Hepatocyte (in vitro differentiated cells): ENCODE data around the gene PPCDC. TPM values are rescaled to one million over a fixed set of nuclear protein-coding genes. Genes with fewer than 3 reads are reported as not detected.
"Not testable (repeated sequence)": the region's sequence is repeated elsewhere in the genome, so short reads cannot be mapped to it uniquely, and the experiment has no call there.

Experiments used
- DNase-seq: peaks from one replicate; pipeline ENCODE4 v3.0.0-alpha.2; 2016; ENCODE audit warnings: low spot score
- H2AFZ ChIP-seq: fragments of 200-600 bp; sonication (generic); 2 replicates; pipeline ENCODE4 v1.6.0; 2016; ENCODE audit warnings: antibody characterized with exemption, mild to moderate bottlenecking
- H3K27ac ChIP-seq: fragments of 200-600 bp; sonication (generic); 2 replicates; pipeline ENCODE4 v1.5.1; 2016; ENCODE audit warnings: mild to moderate bottlenecking
- H3K27me3 ChIP-seq: fragments of 200-600 bp; sonication (generic); 2 replicates; pipeline ENCODE4 v1.6.1; 2016
- H3K36me3 ChIP-seq: fragments of 200-600 bp; sonication (generic); replicated peaks from 2 replicates; pipeline ENCODE4 v1.5.1; 2016; ENCODE audit warnings: low read depth; ENCODE audit not compliant: insufficient read depth
- H3K4me1 ChIP-seq: fragments of 200-600 bp; sonication (generic); 2 replicates; pipeline ENCODE4 v1.5.1; 2016; ENCODE audit warnings: mild to moderate bottlenecking, moderate library complexity; ENCODE audit not compliant: insufficient read depth
- H3K4me2 ChIP-seq: fragments of 200-600 bp; sonication (generic); 2 replicates; pipeline ENCODE4 v1.6.0; 2016
- H3K4me3 ChIP-seq: fragments of 200-600 bp; sonication (generic); 2 replicates; pipeline ENCODE4 v1.5.1; 2016; ENCODE audit warnings: mild to moderate bottlenecking
- H3K79me2 ChIP-seq: fragments of 200-600 bp; sonication (generic); 2 replicates; pipeline ENCODE4 v1.6.0; 2017; ENCODE audit warnings: mild to moderate bottlenecking
- H3K9me2 ChIP-seq: fragments of 200-600 bp; sonication (generic); replicated peaks from 2 replicates; pipeline ENCODE4 v1.6.0; 2017; ENCODE audit warnings: mild to moderate bottlenecking; ENCODE audit not compliant: insufficient read depth
- H3K9me3 ChIP-seq: fragments of 200-600 bp; sonication (generic); 2 replicates; pipeline ENCODE4 v1.5.1; 2016; ENCODE audit warnings: low read depth, mild to moderate bottlenecking
- H4K20me1 ChIP-seq: fragments of 200-600 bp; sonication (generic); 2 replicates; pipeline ENCODE4 v1.6.0; 2016; ENCODE audit warnings: mild to moderate bottlenecking; ENCODE audit not compliant: insufficient read depth, poor library complexity, severe bottlenecking
- CTCF ChIP-seq: fragments of 200-600 bp; sonication (generic); IDR thresholded peaks from 2 replicates; pipeline ENCODE4 v1.5.1; 2016; ENCODE audit warnings: antibody characterized with exemption, mild to moderate bottlenecking; ENCODE audit not compliant: poor library complexity
- EZH2 ChIP-seq: fragments of 200-600 bp; sonication (generic); IDR thresholded peaks from 2 replicates; pipeline ENCODE4 v1.6.1; 2016; ENCODE audit warnings: antibody characterized with exemption, mild to moderate bottlenecking, borderline replicate concordance
- EZH2phosphoT487 ChIP-seq: fragments of 200-600 bp; sonication (generic); IDR thresholded peaks from one replicate; pipeline ENCODE4 v1.6.1; 2018; ENCODE audit warnings: antibody characterized with exemption, mild to moderate bottlenecking, low read depth, moderate library complexity; ENCODE audit not compliant: unreplicated experiment, severe bottlenecking
- WGBS: methylation state at CpG from one replicate; pipeline ENCODE4 v1.1.6; 2016; ENCODE audit warnings: low lambda C conversion rate; ENCODE audit errors: missing lambda C conversion rate; 5-methylcytosine and 5-hydroxymethylcytosine counted together
- polyA plus RNA-seq: library from polyadenylated mRNA; unstranded; fragments of >200 nt; fragmentation: Nextera tagmentation; extraction: Ambion mirVana; gene quantifications from 2 replicates; pipeline ENCODE4 v1.2.1, GENCODE V29; 2016
- total RNA-seq: library from RNA; depleted of rRNA; stranded (reverse); fragments of >200 nt; gene quantifications from 2 replicates; pipeline ENCODE4 v1.2.3, GENCODE V29; 2014

PPCDC gene
- total and polyA plus RNA-seq, 2 experiments from 2014 or later: 16.4 to 21.1 TPM

- no peak overlapping the region for H3K4me2 ChIP-seq
- H3K27ac ChIP-seq: no peak overlapping the region
- no peak overlapping the region for H2AFZ ChIP-seq
- H3K36me3 ChIP-seq: no peaks in the 10 kb centered on the region
- no peaks in the 10 kb centered on the region for H3K4me1 ChIP-seq
- no peaks in the 10 kb centered on the region for H4K20me1 ChIP-seq
- no peak for DNase-seq
- 79% methylated on average over 8 of the region's 8 CpGs for WGBS
- TF ChIP-seq EZH2phosphoT487 (no peak), CTCF (no peak), EZH2 (no peak)
- peaks cover 10% of the 10 kb centered on the region for H3K9me3 ChIP-seq
- H3K9me2 ChIP-seq: no peaks in the 10 kb centered on the region
- no peaks in the 10 kb centered on the region for H3K27me3 ChIP-seq
- H3K4me3 ChIP-seq: no peak overlapping the region
- H3K79me2 ChIP-seq: no peaks in the 10 kb centered on the region
Measured at GRCh38 chr15:75069301-75069925, 46.0 kb downstream of the PPCDC start.

GRCh38 chr15:75070674-75071073 lies 47.3 kb downstream of the PPCDC start:
- H3K9me2 ChIP-seq: no peaks in the 10 kb centered on the region
- no peaks in the 10 kb centered on the region for H3K79me2 ChIP-seq
- peaks cover 10% of the 10 kb centered on the region for H3K9me3 ChIP-seq
- H2AFZ ChIP-seq: no peak overlapping the region
- H4K20me1 ChIP-seq: no peaks in the 10 kb centered on the region
- no peak overlapping the region for H3K27ac ChIP-seq
- no peak overlapping the region for H3K4me2 ChIP-seq
- 73% methylated on average over 4 of the region's 4 CpGs for WGBS
- no peaks in the 10 kb centered on the region for H3K27me3 ChIP-seq
- no peaks in the 10 kb centered on the region for H3K36me3 ChIP-seq
- TF ChIP-seq EZH2phosphoT487: no peak
- TF ChIP-seq CTCF: no peak
- TF ChIP-seq EZH2: no peak
- DNase-seq: no peak
- H3K4me3 ChIP-seq: no peak overlapping the region
- no peaks in the 10 kb centered on the region for H3K4me1 ChIP-seq

GRCh38 chr15:75073197-75073596 lies 49.8 kb downstream of the PPCDC start:
- H2AFZ ChIP-seq: no peak overlapping the region
- 91% methylated on average over 3 of the region's 3 CpGs for WGBS
- H3K9me3 ChIP-seq: no peaks in the 10 kb centered on the region
- no peaks in the 10 kb centered on the region for H3K36me3 ChIP-seq
- no peak overlapping the region for H3K4me3 ChIP-seq
- no peaks in the 10 kb centered on the region for H4K20me1 ChIP-seq
- H3K4me2 ChIP-seq: no peak overlapping the region
- no peak for DNase-seq
- TF ChIP-seq EZH2phosphoT487 (no peak), EZH2 (no peak), CTCF (no peak)
- H3K9me2 ChIP-seq: no peaks in the 10 kb centered on the region
- H3K27ac ChIP-seq: no peak overlapping the region
- no peaks in the 10 kb centered on the region for H3K4me1 ChIP-seq
- H3K79me2 ChIP-seq: no peaks in the 10 kb centered on the region
- no peaks in the 10 kb centered on the region for H3K27me3 ChIP-seq

GRCh38 chr15:75076277-75076676 lies 52.9 kb downstream of the PPCDC start:
- Histone ChIP-seq H3K36me3 (no peaks in the 10 kb centered on the region), H3K9me3 (no peaks in the 10 kb centered on the region), H3K27me3 (no peaks in the 10 kb centered on the region), H3K4me3 (no peak overlapping the region), H3K4me1 (no peaks in the 10 kb centered on the region), H3K4me2 (no peak overlapping the region), H4K20me1 (no peaks in the 10 kb centered on the region), H3K9me2 (no peaks in the 10 kb centered on the region), H3K27ac (no peak overlapping the region), H2AFZ (no peak overlapping the region), H3K79me2 (no peaks in the 10 kb centered on the region)
- TF ChIP-seq CTCF: no peak
- TF ChIP-seq EZH2phosphoT487: no peak
- no peak for TF ChIP-seq EZH2
- WGBS: 89% methylated on average over 2 of the region's 2 CpGs
- no peak for DNase-seq

GRCh38 chr15:75077551-75077961 lies 54.2 kb downstream of the PPCDC start:
- not testable (repeated sequence) for H3K27me3 ChIP-seq, H3K4me1 ChIP-seq, H2AFZ ChIP-seq, H4K20me1 ChIP-seq, H3K4me3 ChIP-seq, H3K4me2 ChIP-seq, H3K79me2 ChIP-seq, H3K9me3 ChIP-seq, DNase-seq, H3K9me2 ChIP-seq, H3K27ac ChIP-seq, H3K36me3 ChIP-seq
- WGBS: 90% methylated on average over 4 of the region's 4 CpGs
